Measurements from ENCODE around the gene SFXN1.

GRCh38 chr5:175569701-175570100, 91.3 kb downstream of the SFXN1 start:
- TF ChIP-seq CTCF (IDR thresholded peaks at IDR 0.05), result no peak
- no peak for TF ChIP-seq EZH2 (IDR thresholded peaks at IDR 0.05)
- no peak for TF ChIP-seq EZH2phosphoT487 (IDR thresholded peaks at IDR 0.05)

Measured in neural progenitor cell (in vitro differentiated cells).